ENCODE data around the gene CAPRIN1.

DNA sequence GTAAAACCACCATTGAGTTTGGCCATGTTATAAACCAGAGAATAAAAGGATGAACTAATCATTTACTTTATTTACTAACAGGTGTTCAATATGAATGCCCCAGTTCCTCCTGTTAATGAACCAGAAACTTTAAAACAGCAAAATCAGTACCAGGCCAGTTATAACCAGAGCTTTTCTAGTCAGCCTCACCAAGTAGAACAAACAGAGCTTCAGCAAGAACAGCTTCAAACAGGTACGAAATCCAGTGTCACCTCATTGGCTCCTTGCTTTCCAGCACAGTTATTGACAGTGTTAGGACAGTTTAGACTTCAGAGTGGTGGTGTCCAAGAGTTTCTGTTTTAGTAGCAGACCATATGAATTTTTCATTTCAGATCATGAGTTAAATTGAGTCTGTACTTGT, 40.3 kb downstream of the CAPRIN1 start:
- TF ChIP-seq, protein P1, sequence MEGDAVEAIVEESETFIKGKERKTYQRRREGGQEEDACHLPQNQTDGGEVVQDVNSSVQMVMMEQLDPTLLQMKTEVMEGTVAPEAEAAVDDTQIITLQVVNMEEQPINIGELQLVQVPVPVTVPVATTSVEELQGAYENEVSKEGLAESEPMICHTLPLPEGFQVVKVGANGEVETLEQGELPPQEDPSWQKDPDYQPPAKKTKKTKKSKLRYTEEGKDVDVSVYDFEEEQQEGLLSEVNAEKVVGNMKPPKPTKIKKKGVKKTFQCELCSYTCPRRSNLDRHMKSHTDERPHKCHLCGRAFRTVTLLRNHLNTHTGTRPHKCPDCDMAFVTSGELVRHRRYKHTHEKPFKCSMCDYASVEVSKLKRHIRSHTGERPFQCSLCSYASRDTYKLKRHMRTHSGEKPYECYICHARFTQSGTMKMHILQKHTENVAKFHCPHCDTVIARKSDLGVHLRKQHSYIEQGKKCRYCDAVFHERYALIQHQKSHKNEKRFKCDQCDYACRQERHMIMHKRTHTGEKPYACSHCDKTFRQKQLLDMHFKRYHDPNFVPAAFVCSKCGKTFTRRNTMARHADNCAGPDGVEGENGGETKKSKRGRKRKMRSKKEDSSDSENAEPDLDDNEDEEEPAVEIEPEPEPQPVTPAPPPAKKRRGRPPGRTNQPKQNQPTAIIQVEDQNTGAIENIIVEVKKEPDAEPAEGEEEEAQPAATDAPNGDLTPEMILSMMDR (IDR thresholded peaks at IDR 0.05): no peak
- no peak for TF ChIP-seq POLR2A (IDR thresholded peaks at IDR 0.05)
